Measurements from ENCODE around the gene WDFY4. TPM values are rescaled to one million over a fixed set of nuclear protein-coding genes. Genes with fewer than 3 reads are reported as not detected.

WDFY4 gene
- total RNA-seq, 3 donors from 2014 or later = 2.3 to 7.0 (median 5.8) TPM

DNA sequence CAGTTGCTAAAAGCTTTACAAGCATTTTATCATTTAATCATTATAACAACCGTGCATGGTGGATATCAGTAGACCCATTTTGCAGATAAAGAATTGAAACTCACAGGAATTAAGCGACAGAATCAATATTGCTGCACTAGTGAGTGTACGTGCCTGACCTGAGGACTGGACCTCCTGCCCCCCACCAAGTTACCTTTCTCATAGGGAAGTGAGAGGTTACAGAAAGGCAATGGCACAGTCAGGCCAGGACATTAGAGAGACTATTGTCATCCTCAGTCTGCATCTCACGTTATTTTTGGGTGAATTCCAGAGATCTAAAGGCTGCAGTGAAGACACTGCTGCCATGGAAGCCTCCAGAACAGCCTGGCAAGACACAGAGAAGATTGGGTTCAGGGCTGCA lies 80.9 kb downstream of the WDFY4 start:
- no peak for DNase-seq (ENCODE audit: low spot score in 2 of 2)
- intact Hi-C loops (cut with DNase I; ENCODE audit: low total_unique reads) = loop anchor here (10.0 kb wide), 1 partner anchor 1661 kb away; no protein-coding TSS in a partner anchor
- no peaks in the 10 kb centered on the region for H3K4me1 ChIP-seq
- no peak overlapping the region for H3K27ac ChIP-seq
- H3K36me3 ChIP-seq = no peaks in the 10 kb centered on the region
- H3K9me3 ChIP-seq = no peaks in the 10 kb centered on the region
- TF ChIP-seq POLR2AphosphoS5 (IDR thresholded peaks at IDR 0.05) = no peak
- TF ChIP-seq, protein P1, sequence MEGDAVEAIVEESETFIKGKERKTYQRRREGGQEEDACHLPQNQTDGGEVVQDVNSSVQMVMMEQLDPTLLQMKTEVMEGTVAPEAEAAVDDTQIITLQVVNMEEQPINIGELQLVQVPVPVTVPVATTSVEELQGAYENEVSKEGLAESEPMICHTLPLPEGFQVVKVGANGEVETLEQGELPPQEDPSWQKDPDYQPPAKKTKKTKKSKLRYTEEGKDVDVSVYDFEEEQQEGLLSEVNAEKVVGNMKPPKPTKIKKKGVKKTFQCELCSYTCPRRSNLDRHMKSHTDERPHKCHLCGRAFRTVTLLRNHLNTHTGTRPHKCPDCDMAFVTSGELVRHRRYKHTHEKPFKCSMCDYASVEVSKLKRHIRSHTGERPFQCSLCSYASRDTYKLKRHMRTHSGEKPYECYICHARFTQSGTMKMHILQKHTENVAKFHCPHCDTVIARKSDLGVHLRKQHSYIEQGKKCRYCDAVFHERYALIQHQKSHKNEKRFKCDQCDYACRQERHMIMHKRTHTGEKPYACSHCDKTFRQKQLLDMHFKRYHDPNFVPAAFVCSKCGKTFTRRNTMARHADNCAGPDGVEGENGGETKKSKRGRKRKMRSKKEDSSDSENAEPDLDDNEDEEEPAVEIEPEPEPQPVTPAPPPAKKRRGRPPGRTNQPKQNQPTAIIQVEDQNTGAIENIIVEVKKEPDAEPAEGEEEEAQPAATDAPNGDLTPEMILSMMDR (IDR thresholded peaks at IDR 0.05) = no peak
- no peak for TF ChIP-seq POLR2A (IDR thresholded peaks at IDR 0.05)
- no peak overlapping the region for H3K4me3 ChIP-seq
- H3K27me3 ChIP-seq = no peaks in the 10 kb centered on the region

DNA sequence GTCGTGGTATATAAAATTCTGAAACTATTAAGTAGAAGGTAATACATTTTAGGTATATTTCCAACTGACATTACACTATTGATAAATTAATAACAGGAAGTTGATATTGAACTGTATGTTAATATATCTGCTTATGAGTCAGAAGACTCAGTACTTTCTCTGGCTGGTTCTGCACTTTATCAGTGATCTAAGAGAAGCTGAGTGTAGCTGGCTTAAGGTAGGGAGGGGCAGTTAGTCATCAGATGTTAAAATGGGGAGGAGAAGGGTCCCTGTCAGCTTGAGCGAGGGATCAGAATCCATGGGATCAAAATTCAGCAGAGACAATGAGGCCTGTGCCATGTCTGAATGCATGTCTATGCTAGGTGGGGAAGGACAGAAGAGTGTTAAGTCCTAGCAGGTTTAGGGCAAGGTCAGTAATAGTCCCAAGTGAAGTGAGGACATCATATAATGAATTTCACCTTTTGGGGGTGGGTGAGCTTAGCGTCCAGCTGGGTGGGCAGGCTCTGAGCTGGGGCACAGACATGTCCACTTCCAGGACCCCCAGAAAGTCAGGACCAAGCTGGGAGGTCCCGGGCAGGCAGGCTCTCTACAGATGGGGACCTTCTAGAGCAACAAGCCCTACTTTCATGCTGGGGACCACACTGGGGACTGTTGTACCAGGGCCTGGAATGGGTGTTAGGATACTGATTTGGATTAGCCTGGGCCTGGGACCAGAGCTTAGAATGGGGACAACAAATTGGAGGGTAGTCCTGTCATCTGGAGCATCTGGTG lies 82.9 kb downstream of the WDFY4 start:
- no peaks in the 10 kb centered on the region for H3K4me1 ChIP-seq
- TF ChIP-seq POLR2AphosphoS5 (IDR thresholded peaks at IDR 0.05) (no peak), POLR2A (IDR thresholded peaks at IDR 0.05) (no peak)
- TF ChIP-seq, protein P1 (IDR thresholded peaks at IDR 0.05) = no peak
- DNase-seq (ENCODE audit: low spot score in 2 of 2) = no peak
- no peak overlapping the region for H3K27ac ChIP-seq
- H3K27me3 ChIP-seq = no peaks in the 10 kb centered on the region
- no peaks in the 10 kb centered on the region for H3K36me3 ChIP-seq
- intact Hi-C loops (cut with DNase I; ENCODE audit: low total_unique reads) = loop anchor here (10.0 kb wide), 1 partner anchor 1663 kb away; no protein-coding TSS in a partner anchor
- H3K9me3 ChIP-seq = no peaks in the 10 kb centered on the region
- no peak overlapping the region for H3K4me3 ChIP-seq

DNA sequence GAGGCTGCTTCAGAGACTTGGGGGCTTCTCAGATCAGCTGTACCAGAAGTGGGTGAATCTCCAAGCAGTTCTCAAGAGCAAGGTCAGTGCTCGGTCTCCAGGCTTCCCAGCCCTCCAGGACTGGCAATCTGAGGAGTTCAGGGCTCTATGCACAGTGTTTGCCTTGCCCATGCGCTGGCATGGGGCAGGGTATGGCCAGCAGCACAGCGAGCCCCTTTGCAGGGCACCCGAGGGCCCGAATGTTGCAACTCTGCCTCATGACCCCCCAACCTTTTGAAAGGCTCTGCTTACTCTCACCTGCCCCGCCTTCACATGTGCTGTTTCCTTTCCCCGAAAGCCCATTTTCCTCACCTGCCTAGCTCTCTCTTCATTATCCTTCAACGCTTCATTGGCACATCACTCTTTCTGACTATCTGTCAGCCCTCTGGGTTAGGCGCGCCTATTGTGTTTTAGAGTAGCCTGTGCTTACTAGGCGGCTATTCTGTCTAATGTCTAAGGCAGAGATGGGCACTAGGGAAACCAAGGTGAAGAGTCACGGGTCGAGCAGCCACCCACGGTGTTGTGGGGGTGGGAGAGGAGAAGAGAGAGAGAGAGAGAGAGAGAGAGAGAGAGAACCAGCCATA lies 83.6 kb downstream of the WDFY4 start:
- H3K4me3 ChIP-seq = no peak overlapping the region
- intact Hi-C loops (cut with DNase I; ENCODE audit: low total_unique reads) = loop anchor here (10.0 kb wide), 1 partner anchor 1663 kb away; no protein-coding TSS in a partner anchor
- DNase-seq (ENCODE audit: low spot score in 2 of 2) = no peak

DNA sequence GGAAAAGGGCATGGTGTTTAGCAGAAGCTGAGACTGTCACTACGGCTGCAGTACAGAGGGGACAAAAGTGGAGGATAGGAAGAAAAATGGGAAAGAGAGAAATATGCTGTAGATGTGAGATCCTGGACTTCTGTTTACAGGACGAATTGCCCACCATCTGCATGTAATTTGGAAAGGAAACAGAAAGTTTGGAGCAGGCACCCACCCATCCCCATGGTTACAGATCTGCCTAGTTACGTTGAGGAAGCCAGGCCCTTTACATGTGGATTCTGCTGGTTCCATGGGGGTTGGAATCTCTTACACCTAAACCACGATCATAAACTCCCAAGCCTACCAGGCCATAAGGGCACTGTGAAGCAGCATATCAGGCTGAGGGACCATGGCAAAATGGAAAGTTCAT lies 84.3 kb downstream of the WDFY4 start:
- TF ChIP-seq POLR2A (IDR thresholded peaks at IDR 0.05) (no peak), POLR2AphosphoS5 (IDR thresholded peaks at IDR 0.05) (no peak)
- TF ChIP-seq, protein P1 (IDR thresholded peaks at IDR 0.05) = no peak
- intact Hi-C loops (cut with DNase I; ENCODE audit: low total_unique reads) = loop anchor here (10.0 kb wide), 1 partner anchor 1664 kb away; no protein-coding TSS in a partner anchor

More for the DNA sequence above, 83.6 kb downstream of the WDFY4 start:
- Histone ChIP-seq H3K27ac (no peak overlapping the region), H3K9me3 (no peaks in the 10 kb centered on the region), H3K4me1 (no peaks in the 10 kb centered on the region), H3K27me3 (no peaks in the 10 kb centered on the region), H3K36me3 (no peaks in the 10 kb centered on the region)
- TF ChIP-seq, protein P1 (IDR thresholded peaks at IDR 0.05) = no peak
- TF ChIP-seq POLR2AphosphoS5 (IDR thresholded peaks at IDR 0.05) (no peak), POLR2A (IDR thresholded peaks at IDR 0.05) (no peak)

More for the DNA sequence above, 84.3 kb downstream of the WDFY4 start:
- H3K9me3 ChIP-seq = no peaks in the 10 kb centered on the region
- H3K4me1 ChIP-seq = no peaks in the 10 kb centered on the region
- H3K4me3 ChIP-seq = no peak overlapping the region
- no peak overlapping the region for H3K27ac ChIP-seq
- H3K27me3 ChIP-seq = no peaks in the 10 kb centered on the region
- no peaks in the 10 kb centered on the region for H3K36me3 ChIP-seq
- no peak for DNase-seq (ENCODE audit: low spot score in 2 of 2)

All from breast epithelium (tissue), 4 donors.